MCF 10A (cell line): Measurements from ENCODE around the gene ZFAND3. TPM values are rescaled to one million over a fixed set of nuclear protein-coding genes. Genes with fewer than 3 reads are reported as not detected.
"Not testable (repeated sequence)": the region's sequence is repeated elsewhere in the genome, so short reads cannot be mapped to it uniquely, and the experiment has no call there.

ENCODE experiments used
- BruUV-seq: library from RNA; stranded (reverse); fragments of 400-500 nt; replicated peaks from 2 replicates; lab custom pipeline; 2021; lab: Mats Ljungman, UMichigan
- CTCF ChIA-PET: fragments of 300-600 bp; sonication (Branson Sonifier 250); formaldehyde crosslinking; extraction: SDS; loops from one replicate; lab custom pipeline; 2021; ENCODE audit warnings: antibody characterized with exemption, inconsistent platforms; lab: Yijun Ruan, JAX
- POLR2A ChIA-PET: fragments of 300-600, 350-650 bp; sonication (Branson Sonifier 250); formaldehyde crosslinking; extraction: SDS; loops from one replicate; lab custom pipeline; 2020; ENCODE audit warnings: antibody characterized with exemption, inconsistent platforms; lab: Yijun Ruan, JAX
- DNase-seq: peaks from one replicate; pipeline ENCODE4 v3.0.0-alpha.2; 2018; ENCODE audit not compliant: unreplicated experiment
- H3K27ac Mint-ChIP-seq: one replicate; pipeline ENCODE4 v1.8.0; 2022; ENCODE audit warnings: mild to moderate bottlenecking, low read depth, mixed read lengths; ENCODE audit not compliant: unreplicated experiment
- H3K27me3 Mint-ChIP-seq: one replicate; pipeline ENCODE4 v1.8.0; 2022; ENCODE audit warnings: mixed read lengths; ENCODE audit not compliant: insufficient read depth, unreplicated experiment
- H3K36me3 Mint-ChIP-seq: one replicate; pipeline ENCODE4 v1.8.0; 2022; ENCODE audit warnings: mild to moderate bottlenecking, moderate library complexity, mixed read lengths; ENCODE audit not compliant: insufficient read depth, unreplicated experiment
- H3K4me1 Mint-ChIP-seq: one replicate; pipeline ENCODE4 v1.8.0; 2022; ENCODE audit warnings: mixed read lengths; ENCODE audit not compliant: insufficient read depth, unreplicated experiment
- H3K4me3 Mint-ChIP-seq: one replicate; pipeline ENCODE4 v1.8.0; 2022; ENCODE audit warnings: mild to moderate bottlenecking, moderate library complexity, mixed read lengths; ENCODE audit not compliant: unreplicated experiment
- H3K9me3 Mint-ChIP-seq: one replicate; pipeline ENCODE4 v1.8.0; 2022; ENCODE audit warnings: mixed read lengths; ENCODE audit not compliant: unreplicated experiment
- intact Hi-C: fragments of 100-400 bp; cut with micrococcal nuclease; formaldehyde crosslinking; loops from 2 replicates; pipeline ENCODE4 v1.14.1; 2022
- total RNA-seq: library from RNA; stranded (reverse); gene quantifications from 2 replicates; pipeline ENCODE4 v1.2.3, GENCODE V29; 2022
- TF ChIP-seq, protein P1 (sequence below): fragments of 200-600 bp; IDR thresholded peaks from one replicate; pipeline ENCODE4 v1.8.0; 2022; ENCODE audit warnings: antibody characterized with exemption, mild to moderate bottlenecking; ENCODE audit not compliant: unreplicated experiment

The ZFAND3 gene
- total RNA-seq, 1 experiment from 2014 or later, result 100 TPM

DNA sequence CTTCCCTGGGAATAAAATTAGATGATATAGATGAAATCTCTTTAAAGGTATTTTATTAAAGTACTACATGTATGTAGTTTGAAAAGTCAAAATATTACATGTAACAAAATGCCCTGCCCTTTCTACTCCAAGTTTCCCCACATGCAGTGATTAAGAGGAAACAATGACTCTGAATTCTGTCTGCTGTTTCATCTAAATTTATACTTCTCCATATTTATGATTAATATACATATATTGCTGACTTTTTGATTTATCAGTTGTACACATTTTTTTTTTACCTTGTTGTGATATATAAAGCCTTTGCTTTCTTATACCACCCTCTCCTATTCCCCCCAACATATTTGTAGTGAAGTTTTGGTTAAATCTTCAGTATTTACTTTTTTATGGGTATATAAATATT lies 127.9 kb downstream of the ZFAND3 start:
- CTCF ChIA-PET, result no interaction called here
- H3K27ac Mint-ChIP-seq, result no peak overlapping the region
- POLR2A ChIA-PET, result interaction anchor here (0.6 to 1.5 kb wide), 4 partner anchors 10 to 127 kb away, joined by 3 read pairs; no protein-coding TSS in a partner anchor
- intact Hi-C loops, result no loop called here
- no peak for DNase-seq
- peaks cover under 1% of the 10 kb centered on the region for H3K4me1 Mint-ChIP-seq
- H3K27me3 Mint-ChIP-seq, result no peaks in the 10 kb centered on the region
- H3K36me3 Mint-ChIP-seq, result no peaks in the 10 kb centered on the region
- no peaks in the 10 kb centered on the region for H3K9me3 Mint-ChIP-seq
- TF ChIP-seq, protein P1, sequence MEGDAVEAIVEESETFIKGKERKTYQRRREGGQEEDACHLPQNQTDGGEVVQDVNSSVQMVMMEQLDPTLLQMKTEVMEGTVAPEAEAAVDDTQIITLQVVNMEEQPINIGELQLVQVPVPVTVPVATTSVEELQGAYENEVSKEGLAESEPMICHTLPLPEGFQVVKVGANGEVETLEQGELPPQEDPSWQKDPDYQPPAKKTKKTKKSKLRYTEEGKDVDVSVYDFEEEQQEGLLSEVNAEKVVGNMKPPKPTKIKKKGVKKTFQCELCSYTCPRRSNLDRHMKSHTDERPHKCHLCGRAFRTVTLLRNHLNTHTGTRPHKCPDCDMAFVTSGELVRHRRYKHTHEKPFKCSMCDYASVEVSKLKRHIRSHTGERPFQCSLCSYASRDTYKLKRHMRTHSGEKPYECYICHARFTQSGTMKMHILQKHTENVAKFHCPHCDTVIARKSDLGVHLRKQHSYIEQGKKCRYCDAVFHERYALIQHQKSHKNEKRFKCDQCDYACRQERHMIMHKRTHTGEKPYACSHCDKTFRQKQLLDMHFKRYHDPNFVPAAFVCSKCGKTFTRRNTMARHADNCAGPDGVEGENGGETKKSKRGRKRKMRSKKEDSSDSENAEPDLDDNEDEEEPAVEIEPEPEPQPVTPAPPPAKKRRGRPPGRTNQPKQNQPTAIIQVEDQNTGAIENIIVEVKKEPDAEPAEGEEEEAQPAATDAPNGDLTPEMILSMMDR, result no peak
- H3K4me3 Mint-ChIP-seq, result no peak overlapping the region
- no TSS peak for BruUV-seq

DNA sequence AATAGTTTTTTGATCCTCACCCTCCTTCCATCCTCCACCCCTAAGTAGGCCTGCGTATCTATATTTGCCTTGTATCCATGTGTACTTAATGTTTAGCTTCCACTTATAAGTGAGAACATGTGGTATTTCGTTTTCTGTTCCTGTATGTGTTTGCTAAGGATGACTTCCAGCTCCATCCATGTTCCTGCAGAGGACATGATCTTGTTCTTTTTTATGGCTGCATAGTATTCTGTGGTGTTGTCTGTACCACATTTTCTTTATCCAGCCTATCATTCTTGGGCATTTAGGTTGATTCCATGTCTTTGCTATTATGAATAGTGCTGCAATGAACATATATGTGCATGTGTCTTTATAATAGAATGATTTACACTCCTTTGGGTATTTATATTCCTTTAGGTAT lies 129.1 kb downstream of the ZFAND3 start:
- H3K27ac Mint-ChIP-seq, H3K27me3 Mint-ChIP-seq, POLR2A ChIA-PET, intact Hi-C loops, H3K4me3 Mint-ChIP-seq, DNase-seq, BruUV-seq, H3K36me3 Mint-ChIP-seq, H3K4me1 Mint-ChIP-seq, H3K9me3 Mint-ChIP-seq: not testable (repeated sequence)
- CTCF ChIA-PET, result interaction anchor here (0.6 kb wide), 1 partner anchor 86 kb away, joined by 3 read pairs; no protein-coding TSS in a partner anchor

DNA sequence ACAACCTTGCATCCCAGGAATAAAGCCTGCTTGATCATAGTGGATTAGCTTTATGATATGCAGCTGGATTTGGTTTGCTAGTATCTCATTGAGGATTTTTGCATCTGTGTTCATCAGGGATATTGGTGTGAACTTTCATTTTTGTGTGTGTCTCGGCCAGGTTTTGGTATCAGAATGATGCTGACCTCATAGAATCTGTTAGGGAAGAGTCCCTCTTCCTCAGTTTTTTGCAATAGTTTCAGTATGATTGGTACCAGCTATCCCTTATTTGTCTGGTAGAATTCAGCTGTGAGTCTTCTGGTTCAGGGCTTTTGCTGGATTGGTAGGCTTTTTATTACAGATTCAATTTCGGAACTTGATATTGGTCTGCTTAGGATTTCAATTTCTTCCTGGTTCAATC lies 132.5 kb downstream of the ZFAND3 start:
- no peak for DNase-seq
- Mint-ChIP-seq H3K4me1 (peaks cover 7% of the 10 kb centered on the region), H3K27me3 (no peaks in the 10 kb centered on the region), H3K4me3 (no peak overlapping the region), H3K27ac (no peak overlapping the region), H3K36me3 (no peaks in the 10 kb centered on the region), H3K9me3 (no peaks in the 10 kb centered on the region)
- no TSS peak for BruUV-seq
- POLR2A ChIA-PET, result interaction anchor here (0.6 kb wide), 1 partner anchor 1095 kb away, joined by 6 read pairs; no protein-coding TSS in a partner anchor
- CTCF ChIA-PET, result interaction anchor here (0.6 kb wide), 2 partner anchors 9 to 453 kb away, joined by 3 read pairs; no protein-coding TSS in a partner anchor
- TF ChIP-seq, protein P1, result no peak
- intact Hi-C loops, result no loop called here

DNA sequence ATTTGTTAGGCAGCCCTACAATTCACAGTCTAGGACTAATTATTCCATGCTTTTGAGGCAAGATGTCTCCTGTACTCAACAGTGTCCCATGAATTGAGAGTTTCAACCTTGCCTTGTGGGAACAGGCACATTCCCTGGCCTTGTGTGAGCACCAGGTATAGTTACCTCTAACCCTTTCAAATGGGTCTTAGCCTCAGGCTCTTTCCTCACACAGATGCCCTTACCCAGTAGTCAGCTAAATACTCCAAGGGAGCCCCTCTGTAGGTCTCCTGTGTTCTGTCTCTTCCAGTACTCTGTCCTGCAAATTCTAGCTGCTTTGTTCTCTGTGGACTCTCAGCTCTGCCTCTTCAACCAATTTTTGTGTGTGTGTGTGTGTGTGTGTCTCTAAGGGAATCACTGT lies 135.3 kb downstream of the ZFAND3 start:
- Mint-ChIP-seq H3K27me3 (no peaks in the 10 kb centered on the region), H3K9me3 (no peaks in the 10 kb centered on the region), H3K4me3 (no peak overlapping the region), H3K27ac (no peak overlapping the region), H3K36me3 (no peaks in the 10 kb centered on the region), H3K4me1 (peaks cover 7% of the 10 kb centered on the region)
- intact Hi-C loops, result no loop called here
- TF ChIP-seq, protein P1, result no peak
- DNase-seq, result no peak
- ChIA-PET POLR2A (interaction anchor here (0.9 to 1.9 kb wide), 2 partner anchors 94 to 136 kb away, joined by 3 to 4 read pairs; no protein-coding TSS in a partner anchor), CTCF (interaction anchor here (0.6 kb wide), 2 partner anchors 61 to 95 kb away, joined by 3 to 5 read pairs; no protein-coding TSS in a partner anchor)
- no TSS peak for BruUV-seq
